Esophagus muscularis mucosa (tissue), 4 donors: ENCODE data around the gene ITGAL.
"Not testable (repeated sequence)": the region's sequence is repeated elsewhere in the genome, so short reads cannot be mapped to it uniquely, and the experiment has no call there.

Experiments used
- CTCF ChIP-seq, 3 experiments: fragments of 200-600 bp in 2 of 3; fragments of 450-650 bp in 1 of 3; sonication (generic) in 2 of 3; IDR thresholded peaks; one replicate each; pipeline ENCODE4 v1.5.1; 2017 to 2019; ENCODE audit warnings: antibody characterized with exemption in 3 of 3, mild to moderate bottlenecking in 2 of 3, moderate library complexity in 1 of 3
- EP300 ChIP-seq: sonication (generic); formaldehyde crosslinking; IDR thresholded peaks from one replicate; pipeline ENCODE4 v1.6.1; 2017; ENCODE audit warnings: antibody characterized with exemption
- POLR2A ChIP-seq: fragments of 450-650 bp; IDR thresholded peaks from one replicate; pipeline ENCODE4 v1.6.1; 2017; ENCODE audit warnings: antibody characterized with exemption, moderate library complexity, mild to moderate bottlenecking, low read depth
- POLR2AphosphoS5 ChIP-seq, 2 donors: sonication (generic); formaldehyde crosslinking; IDR thresholded peaks; one replicate each; pipeline ENCODE4 v1.6.1; 2017; ENCODE audit warnings: antibody characterized with exemption in 2 of 2

- not testable (repeated sequence) for TF ChIP-seq CTCF (IDR thresholded peaks at IDR 0.05); EP300; POLR2A; POLR2AphosphoS5 (IDR thresholded peaks at IDR 0.05)
Measured at GRCh38 chr16:30536391-30537024, 64.0 kb downstream of the ITGAL start.
